GM12878 (cell line): ENCODE results near the gene GZMH. TPM values are rescaled to one million over a fixed set of nuclear protein-coding genes. Genes with fewer than 3 reads are reported as not detected.

Source experiments
- ATAC-seq: fragments of 200-7000 bp; cut with Tn5 transposase; 3 replicates; pipeline ENCODE4 v1.9.1; 2020; ENCODE audit warnings: mild to moderate bottlenecking, moderate library complexity
- BruUV-seq: library from RNA; stranded (reverse); fragments of 400-500 nt; replicated peaks from 2 replicates; lab custom pipeline; 2021; lab: Mats Ljungman, UMichigan
- CTCF ChIA-PET: fragments of 300-600 bp; sonication (Branson Sonifier 250); formaldehyde crosslinking; extraction: SDS; loops from one replicate; lab custom pipeline; 2021; ENCODE audit warnings: inconsistent platforms; lab: Yijun Ruan, JAX
- POLR2A ChIA-PET: fragments of 350-600 bp; formaldehyde crosslinking; extraction: SDS; loops from one replicate; lab custom pipeline; 2021; ENCODE audit warnings: inconsistent platforms; lab: Charles Lee
- RAD21 ChIA-PET: fragments of 300-600 bp; sonication (Branson Sonifier 250); formaldehyde crosslinking; loops from one replicate; lab custom pipeline; 2023; ENCODE audit warnings: antibody characterized with exemption; ENCODE audit not compliant: unreplicated experiment; lab: Charles Lee
- SMC1A ChIA-PET: fragments of 300-600 bp; sonication (Branson Sonifier 250); formaldehyde crosslinking; loops from one replicate; lab custom pipeline; 2023; ENCODE audit not compliant: unreplicated experiment, uncharacterized antibody; lab: Charles Lee
- DNase-seq: peaks from one replicate; pipeline ENCODE4 v3.0.0-alpha.2; 2011; ENCODE audit warnings: low read depth, low spot score
- FAIRE-seq: peaks from 3 replicates; lab custom pipeline; 2011; peaks lifted over from hg19 to GRCh38; lab: Jason Lieb, UNC
- H2AFZ ChIP-seq: 2 replicates; pipeline ENCODE4 v1.6.0; 2011; ENCODE audit warnings: low read depth, low read length, control low read depth; ENCODE audit not compliant: control insufficient read depth
- H3K27ac ChIP-seq: 2 replicates; pipeline ENCODE4 v1.5.1; 2011; ENCODE audit warnings: control low read depth; ENCODE audit not compliant: control insufficient read depth, insufficient read depth
- H3K27me3 ChIP-seq, 2 experiments: replicated peaks in 1 of 2; 2 replicates each; pipeline versions ENCODE4 v1.6.0 to v1.6.1; 2011; ENCODE audit warnings: low read length in 1 of 2; ENCODE audit not compliant: control insufficient read depth in 2 of 2, insufficient read depth in 2 of 2
- H3K36me3 ChIP-seq, 2 experiments: 2 replicates each; pipeline ENCODE4 v1.5.1; 2011; ENCODE audit warnings: low read length in 1 of 2; ENCODE audit not compliant: control insufficient read depth in 2 of 2, insufficient read depth in 2 of 2
- H3K4me1 ChIP-seq: 2 replicates; pipeline ENCODE4 v1.6.1; 2011; ENCODE audit warnings: mild to moderate bottlenecking, low read length, moderate library complexity, mixed read lengths; ENCODE audit not compliant: control insufficient read depth, insufficient read depth
- H3K4me2 ChIP-seq: 2 replicates; pipeline ENCODE4 v1.6.0; 2011; ENCODE audit warnings: control low read depth; ENCODE audit not compliant: control insufficient read depth, insufficient read depth
- H3K4me3 ChIP-seq: fragments of 200-600 bp; sonication (generic); 2 replicates; pipeline ENCODE4 v1.5.1; 2016
- H3K79me2 ChIP-seq: 2 replicates; pipeline ENCODE4 v1.6.0; 2011; ENCODE audit warnings: low read length; ENCODE audit not compliant: control insufficient read depth, insufficient read depth
- H3K9ac ChIP-seq: 2 replicates; pipeline ENCODE4 v1.8.0; 2011; ENCODE audit warnings: low read length, control low read depth, mixed read lengths; ENCODE audit not compliant: control insufficient read depth, insufficient read depth
- H3K9me3 ChIP-seq: replicated peaks from 3 replicates; pipeline ENCODE4 v1.5.1; 2011; ENCODE audit warnings: mild to moderate bottlenecking, low read length; ENCODE audit not compliant: control insufficient read depth, insufficient read depth
- H4K20me1 ChIP-seq: 2 replicates; pipeline ENCODE4 v1.6.0; 2011; ENCODE audit not compliant: control insufficient read depth, insufficient read depth
- BMI1 ChIP-seq: fragments of 450-650 bp; IDR thresholded peaks from 2 replicates; pipeline ENCODE4 v1.6.1; 2016; ENCODE audit warnings: mild to moderate bottlenecking, moderate library complexity, borderline replicate concordance
- CBX3 ChIP-seq: fragments of 200-600 bp; sonication (generic); IDR thresholded peaks from 2 replicates; pipeline ENCODE4 v1.6.1; 2016; ENCODE audit warnings: low read depth, borderline replicate concordance
- CREB1 ChIP-seq: IDR thresholded peaks from 2 replicates; pipeline ENCODE4 v1.6.1; 2012; ENCODE audit warnings: low read depth, mild to moderate bottlenecking, inconsistent platforms
- FOXM1 ChIP-seq: IDR thresholded peaks from 2 replicates; pipeline ENCODE4 v1.6.1; 2012; ENCODE audit warnings: low read depth, mild to moderate bottlenecking, inconsistent platforms, low read length, moderate library complexity
- JUNB ChIP-seq: IDR thresholded peaks from 2 replicates; pipeline ENCODE4 v1.6.1; 2016; ENCODE audit warnings: antibody characterized with exemption, mild to moderate bottlenecking
- SMAD1 ChIP-seq: fragments of 450-650 bp; IDR thresholded peaks from 2 replicates; pipeline ENCODE4 v1.6.1; 2018; ENCODE audit warnings: mild to moderate bottlenecking, low read depth; ENCODE audit not compliant: partially characterized antibody
- TARDBP ChIP-seq: IDR thresholded peaks from 2 replicates; pipeline ENCODE4 v1.6.1; 2016; ENCODE audit warnings: borderline replicate concordance
- TCF7 ChIP-seq: IDR thresholded peaks from 2 replicates; pipeline ENCODE4 v1.6.1; 2014; ENCODE audit warnings: antibody characterized with exemption, borderline replicate concordance
- YBX1 ChIP-seq: fragments of 450-650 bp; IDR thresholded peaks from 2 replicates; pipeline ENCODE4 v1.6.1; 2016; ENCODE audit warnings: antibody characterized with exemption
- YY1 ChIP-seq: IDR thresholded peaks from 2 replicates; pipeline ENCODE4 v1.6.1; 2011; ENCODE audit warnings: low read depth, mild to moderate bottlenecking, low read length
- ZNF384 ChIP-seq: IDR thresholded peaks from 2 replicates; pipeline ENCODE4 v1.6.1; 2012; ENCODE audit warnings: low read depth, mild to moderate bottlenecking, low read length, improper control_type of control experiment, borderline replicate concordance
- in situ Hi-C: fragments of 300-500 bp; cut with MboI; formaldehyde crosslinking; loops from 9 replicates; pipeline ENCODE4 v1.14.3; 2018; ENCODE audit warnings: mixed read lengths
- intact Hi-C: fragments of 100-400 bp; cut with micrococcal nuclease; formaldehyde crosslinking; loops from one replicate; pipeline ENCODE4 v1.14.2; 2022; ENCODE audit not compliant: unreplicated experiment
- polyA plus RNA-seq, 11 experiments: library from polyadenylated mRNA; depleted of rRNA in 4 of 11; unstranded in 6 of 11; stranded (reverse) in 5 of 11; fragments of >200 nt; fragmentation: Nextera tagmentation in 4 of 11; fragmentation: Illumina TruSeq in 1 of 11; extraction: Ambion mirVana in 4 of 11; extraction: Trizol in 1 of 11; gene quantifications; 1 replicate in 1 of 11; 2 replicates in 10 of 11; pipeline versions ENCODE4 v1.2.1 to v1.2.3, GENCODE V29; 2011 to 2016; ENCODE audit warnings: inconsistent platforms in 2 of 11, missing spikeins in 2 of 11, low read depth in 1 of 11
- total RNA-seq, 4 experiments: library from RNA; depleted of rRNA in 3 of 4; stranded (reverse); fragments of >200 nt in 3 of 4; fragmentation: Illumina TruSeq in 1 of 4; extraction: Trizol in 1 of 4; gene quantifications; 2 replicates each; pipeline versions ENCODE4 v1.2.1 to v1.2.3, GENCODE V29; 2013 to 2021
- TF ChIP-seq, protein P1 (sequence below): IDR thresholded peaks from 2 replicates; pipeline ENCODE4 v1.6.1; 2012; ENCODE audit warnings: low read depth, low read length, improper control_type of control experiment
- TF ChIP-seq, protein P2 (sequence below): fragments of 150-350 bp; IDR thresholded peaks from 2 replicates; pipeline ENCODE4 v1.6.1; 2014; ENCODE audit warnings: mild to moderate bottlenecking, low read depth, low read length

The GZMH gene
- total and polyA plus RNA-seq, 10 of the 15 experiments (the other 5 are each of a cell fraction or from before 2014, with no cell fraction given) = 0.16 to 0.53 (median 0.22) TPM; not detected in 6

DNA sequence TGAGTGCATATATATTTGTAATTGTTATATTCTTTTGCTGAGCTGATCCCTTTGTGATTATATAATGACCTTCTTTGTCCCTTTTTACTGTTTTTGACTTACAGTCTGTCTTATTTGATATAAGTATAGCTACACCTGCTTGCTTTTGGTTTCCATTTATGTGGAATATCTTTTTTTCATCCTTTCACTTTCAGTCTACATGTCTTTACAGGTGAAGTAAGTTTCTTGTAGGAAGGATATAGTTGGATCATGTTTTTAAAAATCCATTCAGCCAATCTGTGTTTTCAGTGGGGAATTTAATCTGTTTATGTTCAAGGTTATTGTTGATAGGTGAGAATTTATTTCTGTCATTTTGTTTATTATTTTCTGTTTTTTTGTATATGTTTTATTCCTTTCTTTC lies 12.1 kb downstream of the GZMH start:
- Histone ChIP-seq H3K79me2 (no peaks in the 10 kb centered on the region), H3K36me3 (no peaks in the 10 kb centered on the region), H3K9ac (no peak overlapping the region), H4K20me1 (no peaks in the 10 kb centered on the region), H2AFZ (no peak overlapping the region), H3K9me3 (peaks cover 3% of the 10 kb centered on the region; the same call in 1 of the 3 replicates), H3K27me3 (no peaks in the 10 kb centered on the region), H3K4me3 (no peak overlapping the region), H3K4me1 (no peaks in the 10 kb centered on the region), H3K4me2 (no peak overlapping the region), H3K27ac (no peak overlapping the region)
- in situ Hi-C loops = no loop called here
- BruUV-seq = no TSS peak
- DNase-seq = no peak
- POLR2A ChIA-PET = no interaction called here
- no peak for ATAC-seq
- CTCF ChIA-PET = interaction anchor here (0.9 to 2.4 kb wide), 2 partner anchors 8 to 11 kb away, joined by 3 to 8 read pairs; no protein-coding TSS in a partner anchor
- FAIRE-seq = peak; percentile 44
- SMC1A ChIA-PET = no interaction called here
- intact Hi-C loops = no loop called here
- no peak for TF ChIP-seq YBX1
- no peak for TF ChIP-seq TCF7
- TF ChIP-seq, protein P1, sequence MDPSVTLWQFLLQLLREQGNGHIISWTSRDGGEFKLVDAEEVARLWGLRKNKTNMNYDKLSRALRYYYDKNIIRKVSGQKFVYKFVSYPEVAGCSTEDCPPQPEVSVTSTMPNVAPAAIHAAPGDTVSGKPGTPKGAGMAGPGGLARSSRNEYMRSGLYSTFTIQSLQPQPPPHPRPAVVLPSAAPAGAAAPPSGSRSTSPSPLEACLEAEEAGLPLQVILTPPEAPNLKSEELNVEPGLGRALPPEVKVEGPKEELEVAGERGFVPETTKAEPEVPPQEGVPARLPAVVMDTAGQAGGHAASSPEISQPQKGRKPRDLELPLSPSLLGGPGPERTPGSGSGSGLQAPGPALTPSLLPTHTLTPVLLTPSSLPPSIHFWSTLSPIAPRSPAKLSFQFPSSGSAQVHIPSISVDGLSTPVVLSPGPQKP = no peak
- TF ChIP-seq, protein P2, sequence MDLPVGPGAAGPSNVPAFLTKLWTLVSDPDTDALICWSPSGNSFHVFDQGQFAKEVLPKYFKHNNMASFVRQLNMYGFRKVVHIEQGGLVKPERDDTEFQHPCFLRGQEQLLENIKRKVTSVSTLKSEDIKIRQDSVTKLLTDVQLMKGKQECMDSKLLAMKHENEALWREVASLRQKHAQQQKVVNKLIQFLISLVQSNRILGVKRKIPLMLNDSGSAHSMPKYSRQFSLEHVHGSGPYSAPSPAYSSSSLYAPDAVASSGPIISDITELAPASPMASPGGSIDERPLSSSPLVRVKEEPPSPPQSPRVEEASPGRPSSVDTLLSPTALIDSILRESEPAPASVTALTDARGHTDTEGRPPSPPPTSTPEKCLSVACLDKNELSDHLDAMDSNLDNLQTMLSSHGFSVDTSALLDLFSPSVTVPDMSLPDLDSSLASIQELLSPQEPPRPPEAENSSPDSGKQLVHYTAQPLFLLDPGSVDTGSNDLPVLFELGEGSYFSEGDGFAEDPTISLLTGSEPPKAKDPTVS = no peak
- no peak for TF ChIP-seq CBX3
- TF ChIP-seq YY1 = no peak
- no peak for TF ChIP-seq FOXM1
- no peak for TF ChIP-seq TARDBP
- TF ChIP-seq CREB1 = no peak
- no peak for TF ChIP-seq BMI1
- TF ChIP-seq JUNB = no peak
- no peak for TF ChIP-seq ZNF384
- no peak for TF ChIP-seq SMAD1
- RAD21 ChIA-PET = no interaction called here
